GM13977 (cell line): ENCODE results near the gene CYTH3.
"Not testable (repeated sequence)": the region's sequence is repeated elsewhere in the genome, so short reads cannot be mapped to it uniquely, and the experiment has no call there.

Experiments used
- DNase-seq: peaks from one replicate; pipeline ENCODE4 v3.0.0; 2012; ENCODE audit warnings: low spot score
- in situ Hi-C: fragments of 300-500 bp; cut with MboI; formaldehyde crosslinking; loops from one replicate; pipeline ENCODE4 v1.12.0; 2022; ENCODE audit warnings: low sequenced_read_pairs, low pct_unique_long_range_greater_than_20kb, mixed read lengths, inconsistent platforms; ENCODE audit not compliant: unreplicated experiment
- TF ChIP-seq, protein P1 (sequence below): IDR thresholded peaks from 2 replicates; pipeline ENCODE4 v1.5.1; 2012; ENCODE audit warnings: mild to moderate bottlenecking, control low read depth; ENCODE audit not compliant: insufficient read depth; ENCODE audit errors: extremely low read depth, missing control alignments

CYTH3 gene

DNA sequence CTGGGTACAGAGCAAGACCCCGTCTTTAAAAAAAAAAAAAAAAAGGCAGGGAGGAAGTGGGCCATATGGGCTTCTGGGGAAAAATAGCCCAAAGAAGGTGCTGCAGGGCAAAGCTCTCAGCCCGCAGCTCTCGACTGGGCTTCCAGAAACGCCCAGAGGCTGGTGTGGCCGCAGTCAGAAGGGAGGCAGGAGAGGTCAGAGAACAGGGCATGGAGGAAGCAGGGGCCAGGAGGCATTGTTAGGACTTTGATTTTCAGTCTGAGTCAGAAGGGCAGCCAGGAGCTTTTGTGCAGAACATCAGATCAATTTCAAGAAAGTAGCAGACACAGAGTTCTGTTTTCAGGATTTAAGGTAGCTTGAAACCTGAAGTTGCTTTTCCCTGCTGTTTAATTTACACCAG, 35.3 kb upstream of the CYTH3 start:
- in situ Hi-C loops, result no loop called here
- no peak for DNase-seq
- TF ChIP-seq, protein P1, sequence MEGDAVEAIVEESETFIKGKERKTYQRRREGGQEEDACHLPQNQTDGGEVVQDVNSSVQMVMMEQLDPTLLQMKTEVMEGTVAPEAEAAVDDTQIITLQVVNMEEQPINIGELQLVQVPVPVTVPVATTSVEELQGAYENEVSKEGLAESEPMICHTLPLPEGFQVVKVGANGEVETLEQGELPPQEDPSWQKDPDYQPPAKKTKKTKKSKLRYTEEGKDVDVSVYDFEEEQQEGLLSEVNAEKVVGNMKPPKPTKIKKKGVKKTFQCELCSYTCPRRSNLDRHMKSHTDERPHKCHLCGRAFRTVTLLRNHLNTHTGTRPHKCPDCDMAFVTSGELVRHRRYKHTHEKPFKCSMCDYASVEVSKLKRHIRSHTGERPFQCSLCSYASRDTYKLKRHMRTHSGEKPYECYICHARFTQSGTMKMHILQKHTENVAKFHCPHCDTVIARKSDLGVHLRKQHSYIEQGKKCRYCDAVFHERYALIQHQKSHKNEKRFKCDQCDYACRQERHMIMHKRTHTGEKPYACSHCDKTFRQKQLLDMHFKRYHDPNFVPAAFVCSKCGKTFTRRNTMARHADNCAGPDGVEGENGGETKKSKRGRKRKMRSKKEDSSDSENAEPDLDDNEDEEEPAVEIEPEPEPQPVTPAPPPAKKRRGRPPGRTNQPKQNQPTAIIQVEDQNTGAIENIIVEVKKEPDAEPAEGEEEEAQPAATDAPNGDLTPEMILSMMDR, result no peak

DNA sequence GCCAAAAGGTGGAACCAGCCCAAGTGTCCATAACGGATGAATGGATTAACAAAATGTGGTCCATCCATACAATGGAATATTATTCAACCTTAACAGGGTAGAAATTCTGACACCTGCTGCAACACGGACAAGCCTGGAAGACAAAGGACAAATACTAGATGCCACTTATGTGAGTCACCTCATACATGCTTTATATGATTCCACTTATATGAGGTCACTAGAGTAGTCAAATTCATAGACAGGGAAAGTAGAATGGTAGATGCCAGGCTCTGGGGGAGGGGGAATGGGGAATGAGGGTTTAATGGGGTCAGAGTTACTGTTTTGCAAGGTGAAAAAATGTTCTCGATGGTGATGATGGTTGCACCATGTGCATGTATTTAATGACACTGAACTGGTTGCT, 34.0 kb upstream of the CYTH3 start:
- no peak for DNase-seq
- in situ Hi-C loops, result no loop called here
- TF ChIP-seq, protein P1, result no peak

DNA sequence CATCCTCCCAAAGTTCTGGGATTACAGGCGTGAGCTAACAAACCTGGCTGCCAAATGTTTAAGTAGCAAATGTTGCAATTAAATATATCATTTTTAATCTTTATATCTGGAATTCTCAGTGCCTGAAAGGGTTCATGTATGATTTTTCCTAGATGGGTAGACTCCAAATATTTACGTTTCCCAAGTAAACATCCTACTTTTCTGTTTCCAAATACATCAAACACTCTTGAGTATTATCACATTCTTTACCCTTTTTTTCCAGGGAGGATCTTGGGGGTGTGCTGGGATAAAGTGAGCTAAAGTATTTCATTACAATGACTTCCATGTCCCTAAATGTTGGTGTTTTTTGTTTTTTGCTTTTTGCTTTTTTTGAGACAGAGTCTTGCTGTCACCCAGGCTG, 32.9 kb upstream of the CYTH3 start:
- TF ChIP-seq, protein P1, result no peak
- in situ Hi-C loops, result no loop called here
- no peak for DNase-seq

DNA sequence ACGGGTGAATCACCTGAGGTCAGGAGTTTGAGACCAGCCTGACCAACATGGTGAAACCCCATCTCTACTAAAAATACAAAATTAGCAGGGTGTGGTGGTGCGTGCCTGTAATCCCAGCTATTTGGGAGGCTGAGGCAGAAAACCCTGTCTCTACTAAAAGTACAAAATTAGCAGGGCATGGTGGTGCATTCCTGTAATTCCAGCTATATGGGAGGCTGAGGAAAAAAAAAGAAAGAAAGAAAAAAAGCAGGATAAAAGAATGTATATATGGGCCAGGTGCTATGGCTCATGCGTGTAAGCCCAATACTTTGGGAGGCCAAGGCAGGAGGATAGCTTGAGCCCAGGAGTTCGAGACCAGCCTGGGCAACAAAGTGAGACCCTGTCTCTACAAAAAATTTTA, 29.0 kb upstream of the CYTH3 start:
- in situ Hi-C loops, DNase-seq: not testable (repeated sequence)

DNA sequence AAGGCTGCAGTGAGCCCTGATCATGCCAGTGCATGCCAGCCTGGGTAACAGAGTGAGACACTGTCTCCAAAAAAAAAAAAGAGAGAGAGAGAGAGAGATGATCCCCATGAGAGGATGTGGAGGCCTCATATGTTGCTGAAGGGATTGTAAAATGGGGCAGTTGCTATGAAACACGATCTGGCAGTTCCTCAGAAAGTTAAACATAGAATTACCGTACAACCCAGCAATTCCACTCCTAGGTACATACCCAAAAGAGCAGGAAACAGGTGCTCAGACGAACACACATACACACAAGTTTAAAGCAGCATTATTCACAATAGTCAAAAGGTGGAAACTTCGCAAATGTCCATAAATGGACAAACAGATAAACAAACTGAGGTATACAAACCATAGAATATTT, 27.4 kb upstream of the CYTH3 start:
- DNase-seq, result no peak
- in situ Hi-C loops, result no loop called here
- TF ChIP-seq, protein P1, result no peak

DNA sequence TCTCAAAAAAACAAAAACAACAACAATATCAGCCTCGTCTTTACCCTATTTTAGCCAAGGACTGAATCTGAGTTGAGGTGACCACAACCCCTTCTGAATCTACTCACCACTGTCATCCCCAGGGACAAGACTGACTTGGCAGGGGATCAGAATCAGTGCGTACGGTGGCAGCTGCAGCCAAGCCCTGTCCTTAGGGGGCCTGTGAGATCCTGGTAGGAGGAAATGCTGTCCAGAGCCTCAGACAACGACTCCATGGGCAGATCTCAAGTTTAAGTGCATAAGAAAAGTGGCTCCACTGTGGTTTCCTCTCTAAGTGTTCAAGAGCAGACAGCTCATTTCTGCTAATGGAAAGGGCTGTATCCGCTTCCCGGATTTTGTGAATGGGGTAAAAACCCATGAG, 22.4 kb upstream of the CYTH3 start:
- TF ChIP-seq, protein P1, result no peak
- DNase-seq, result no peak
- in situ Hi-C loops, result no loop called here

DNA sequence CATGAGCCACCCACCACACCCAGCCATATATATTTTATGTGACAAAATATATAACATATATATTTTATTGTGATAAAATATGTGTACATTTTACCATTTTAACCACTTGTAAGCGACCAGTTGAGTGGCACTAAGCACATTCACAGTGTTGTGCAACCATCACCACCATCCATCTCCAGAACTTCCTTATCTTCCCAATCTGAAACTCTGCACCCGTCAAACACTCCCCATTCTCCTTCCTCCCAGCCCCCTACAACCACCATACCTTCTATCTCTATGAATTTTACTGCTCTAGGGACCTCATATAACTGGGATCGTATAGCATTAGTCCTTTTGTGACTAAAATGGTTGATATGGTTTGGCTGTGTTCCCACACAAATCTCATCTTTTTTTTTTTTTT, 20.8 kb upstream of the CYTH3 start:
- TF ChIP-seq, protein P1, result no peak
- in situ Hi-C loops, result no loop called here
- no peak for DNase-seq

DNA sequence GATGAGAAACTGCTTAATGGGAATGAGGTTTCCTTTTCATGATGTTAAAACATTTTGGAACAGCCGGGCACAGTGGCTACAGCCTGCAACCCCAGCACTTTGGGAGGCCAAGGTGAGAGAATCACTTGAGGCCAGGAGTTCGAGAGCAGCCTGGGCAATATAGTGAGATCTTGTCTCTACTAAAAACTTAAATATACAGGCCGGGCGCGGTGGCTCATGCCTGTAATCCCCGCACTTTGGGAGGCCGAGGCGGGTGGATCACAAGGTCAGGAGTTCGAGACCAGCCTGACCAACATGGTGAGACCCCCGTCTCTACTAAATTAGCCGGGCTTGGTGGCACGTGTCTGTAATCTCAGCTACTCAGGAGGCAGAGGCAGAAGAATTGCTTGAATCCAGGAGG, 19.5 kb upstream of the CYTH3 start:
- DNase-seq, in situ Hi-C loops: not testable (repeated sequence)
